Measurements from ENCODE around the gene STIP1.

GRCh38 chr11:64153812-64154211 lies 32.2 kb upstream of the STIP1 start:
- TF ChIP-seq CEBPB (IDR thresholded peaks at IDR 0.05; ENCODE audit: low read depth, low read length) (no peak), MAFK (IDR thresholded peaks at IDR 0.05; ENCODE audit: low read depth, low read length) (no peak), JUN (IDR thresholded peaks at IDR 0.05; ENCODE audit: low read depth, low read length) (no peak), BACH1 (IDR thresholded peaks at IDR 0.05; ENCODE audit: low read length) (no peak), POLR2AphosphoS5 (IDR thresholded peaks at IDR 0.05; ENCODE audit: low read depth, low read length) (no peak), ZNF274 (IDR thresholded peaks at IDR 0.05; ENCODE audit: borderline replicate concordance, extremely low read depth, low read length) (no peak), RAD21 (IDR thresholded peaks at IDR 0.05 in 1 of 2, conservative IDR thresholded peaks at IDR 0.05 in 1 of 2; ENCODE audit: low read depth in 2 of 2, low read length in 2 of 2) (no peak), GABPA (IDR thresholded peaks at IDR 0.05; ENCODE audit: borderline replicate concordance, insufficient read depth, low read length) (no peak), CTCF (IDR thresholded peaks at IDR 0.05; ENCODE audit: control extremely low read depth in 1 of 3, insufficient read depth in 1 of 3, low read depth in 1 of 3, low read length in 3 of 3) (no peak)

Data from H1 (cell line).